Mammary epithelial cell (primary cell): ENCODE data around the gene PROM2.

Source experiments
- EZH2 ChIP-seq: IDR thresholded peaks from 2 replicates; pipeline ENCODE4 v1.6.1; 2012; ENCODE audit warnings: low read length, inconsistent platforms, borderline replicate concordance
- TF ChIP-seq, protein P1 (sequence below), 2 donors: IDR thresholded peaks in 1 of 2; conservative IDR thresholded peaks in 1 of 2; 2 replicates each; pipeline ENCODE4 v1.5.1; 2011 to 2012; ENCODE audit warnings: inconsistent platforms in 2 of 2, low read length in 2 of 2, mild to moderate bottlenecking in 2 of 2, control low read depth in 1 of 2, low read depth in 1 of 2; ENCODE audit not compliant: insufficient read depth in 1 of 2; ENCODE audit errors: extremely low read depth in 1 of 2

DNA sequence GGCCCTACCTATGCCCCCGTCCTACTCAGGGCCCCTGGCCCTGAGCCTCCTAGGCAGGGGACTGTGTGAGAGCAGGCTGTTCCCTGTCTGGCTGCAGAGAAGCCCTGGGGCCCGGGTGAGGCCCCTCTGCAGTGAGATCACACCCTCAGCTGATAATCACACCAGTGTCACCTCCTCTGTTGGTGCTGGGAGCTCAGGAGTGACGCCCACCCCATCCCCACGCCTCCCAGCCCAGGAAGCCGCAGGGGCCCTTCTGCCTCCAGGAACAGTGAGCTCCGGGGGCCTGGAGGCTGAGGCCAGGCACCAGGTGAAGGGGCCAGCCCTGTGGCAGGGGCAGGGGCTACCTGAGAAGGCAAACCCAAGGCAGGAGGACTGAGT is 42.9 kb downstream of the PROM2 start:
- TF ChIP-seq, protein P1, sequence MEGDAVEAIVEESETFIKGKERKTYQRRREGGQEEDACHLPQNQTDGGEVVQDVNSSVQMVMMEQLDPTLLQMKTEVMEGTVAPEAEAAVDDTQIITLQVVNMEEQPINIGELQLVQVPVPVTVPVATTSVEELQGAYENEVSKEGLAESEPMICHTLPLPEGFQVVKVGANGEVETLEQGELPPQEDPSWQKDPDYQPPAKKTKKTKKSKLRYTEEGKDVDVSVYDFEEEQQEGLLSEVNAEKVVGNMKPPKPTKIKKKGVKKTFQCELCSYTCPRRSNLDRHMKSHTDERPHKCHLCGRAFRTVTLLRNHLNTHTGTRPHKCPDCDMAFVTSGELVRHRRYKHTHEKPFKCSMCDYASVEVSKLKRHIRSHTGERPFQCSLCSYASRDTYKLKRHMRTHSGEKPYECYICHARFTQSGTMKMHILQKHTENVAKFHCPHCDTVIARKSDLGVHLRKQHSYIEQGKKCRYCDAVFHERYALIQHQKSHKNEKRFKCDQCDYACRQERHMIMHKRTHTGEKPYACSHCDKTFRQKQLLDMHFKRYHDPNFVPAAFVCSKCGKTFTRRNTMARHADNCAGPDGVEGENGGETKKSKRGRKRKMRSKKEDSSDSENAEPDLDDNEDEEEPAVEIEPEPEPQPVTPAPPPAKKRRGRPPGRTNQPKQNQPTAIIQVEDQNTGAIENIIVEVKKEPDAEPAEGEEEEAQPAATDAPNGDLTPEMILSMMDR (conservative IDR thresholded peaks at IDR 0.05 in 1 of 2, IDR thresholded peaks at IDR 0.05 in 1 of 2; ENCODE audit: extremely low read depth in 1 of 2, insufficient read depth in 1 of 2, low read depth in 1 of 2, low read length in 2 of 2) = no peak
- no peak for TF ChIP-seq EZH2
